ENCODE data around the gene TTC7B. TPM values are rescaled to one million over a fixed set of nuclear protein-coding genes. Genes with fewer than 3 reads are reported as not detected.

Gene TTC7B
- polyA plus RNA-seq, 1 donor from 2014 or later: 19.9 TPM

DNA sequence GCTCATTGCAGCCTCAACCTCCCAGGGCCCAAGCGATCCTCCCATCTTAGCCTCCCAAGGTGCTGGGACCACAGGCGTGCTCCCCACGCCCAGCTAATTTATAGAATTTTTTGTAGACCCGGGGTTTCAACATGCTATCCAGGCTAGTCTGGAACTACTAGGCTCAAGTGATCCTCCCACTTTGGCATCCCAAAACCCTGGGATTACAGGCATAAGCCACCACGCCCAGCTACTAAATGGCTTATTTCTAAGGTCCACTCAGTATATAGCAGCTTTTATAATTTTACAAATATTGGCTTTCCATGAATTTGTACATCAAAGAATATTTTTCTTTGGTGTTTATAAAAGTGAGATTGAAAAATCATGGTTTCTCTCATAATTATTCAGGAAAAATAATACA, 167.8 kb downstream of the TTC7B start:
- Histone ChIP-seq H3K79me2 (replicated peaks; ENCODE audit: insufficient read depth, low read length) (no peaks in the 10 kb centered on the region), H2AFZ (ENCODE audit: low read depth, low read length) (no peak overlapping the region), H3K27ac (ENCODE audit: low read length) (no peak overlapping the region), H3K9ac (ENCODE audit: low read length) (no peak overlapping the region), H3F3A (ENCODE audit: insufficient read depth, low read length, poor library complexity, severe bottlenecking) (no peaks in the 10 kb centered on the region), H3K4me2 (ENCODE audit: low read length) (no peak overlapping the region), H3K36me3 (ENCODE audit: insufficient read depth, low read length) (no peaks in the 10 kb centered on the region), H3K4me3 (ENCODE audit: low read length) (no peak overlapping the region), H3K9me3 (ENCODE audit: low read length) (no peaks in the 10 kb centered on the region), H4K20me1 (ENCODE audit: insufficient read depth) (no peaks in the 10 kb centered on the region), H3K9me2 (ENCODE audit: insufficient read depth, low read length) (no peaks in the 10 kb centered on the region), H3K27me3 (ENCODE audit: insufficient read depth, low read depth, low read length) (no peaks in the 10 kb centered on the region)
- TF ChIP-seq RAD21 (conservative IDR thresholded peaks at IDR 0.05): no peak
- TF ChIP-seq, protein P1, sequence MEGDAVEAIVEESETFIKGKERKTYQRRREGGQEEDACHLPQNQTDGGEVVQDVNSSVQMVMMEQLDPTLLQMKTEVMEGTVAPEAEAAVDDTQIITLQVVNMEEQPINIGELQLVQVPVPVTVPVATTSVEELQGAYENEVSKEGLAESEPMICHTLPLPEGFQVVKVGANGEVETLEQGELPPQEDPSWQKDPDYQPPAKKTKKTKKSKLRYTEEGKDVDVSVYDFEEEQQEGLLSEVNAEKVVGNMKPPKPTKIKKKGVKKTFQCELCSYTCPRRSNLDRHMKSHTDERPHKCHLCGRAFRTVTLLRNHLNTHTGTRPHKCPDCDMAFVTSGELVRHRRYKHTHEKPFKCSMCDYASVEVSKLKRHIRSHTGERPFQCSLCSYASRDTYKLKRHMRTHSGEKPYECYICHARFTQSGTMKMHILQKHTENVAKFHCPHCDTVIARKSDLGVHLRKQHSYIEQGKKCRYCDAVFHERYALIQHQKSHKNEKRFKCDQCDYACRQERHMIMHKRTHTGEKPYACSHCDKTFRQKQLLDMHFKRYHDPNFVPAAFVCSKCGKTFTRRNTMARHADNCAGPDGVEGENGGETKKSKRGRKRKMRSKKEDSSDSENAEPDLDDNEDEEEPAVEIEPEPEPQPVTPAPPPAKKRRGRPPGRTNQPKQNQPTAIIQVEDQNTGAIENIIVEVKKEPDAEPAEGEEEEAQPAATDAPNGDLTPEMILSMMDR (IDR thresholded peaks at IDR 0.05; ENCODE audit: poor library complexity, severe bottlenecking): no peak
- no peak for TF ChIP-seq REST (IDR thresholded peaks at IDR 0.05; ENCODE audit: borderline replicate concordance)
- no peak for TF ChIP-seq TAF1 (IDR thresholded peaks at IDR 0.05; ENCODE audit: low read depth)
- TF ChIP-seq EP300 (conservative IDR thresholded peaks at IDR 0.05; ENCODE audit: poor library complexity, severe bottlenecking): no peak
- TF ChIP-seq POLR2AphosphoS5 (IDR thresholded peaks at IDR 0.05): no peak
- TF ChIP-seq SMC3 (conservative IDR thresholded peaks at IDR 0.05; ENCODE audit: poor library complexity): no peak

DNA sequence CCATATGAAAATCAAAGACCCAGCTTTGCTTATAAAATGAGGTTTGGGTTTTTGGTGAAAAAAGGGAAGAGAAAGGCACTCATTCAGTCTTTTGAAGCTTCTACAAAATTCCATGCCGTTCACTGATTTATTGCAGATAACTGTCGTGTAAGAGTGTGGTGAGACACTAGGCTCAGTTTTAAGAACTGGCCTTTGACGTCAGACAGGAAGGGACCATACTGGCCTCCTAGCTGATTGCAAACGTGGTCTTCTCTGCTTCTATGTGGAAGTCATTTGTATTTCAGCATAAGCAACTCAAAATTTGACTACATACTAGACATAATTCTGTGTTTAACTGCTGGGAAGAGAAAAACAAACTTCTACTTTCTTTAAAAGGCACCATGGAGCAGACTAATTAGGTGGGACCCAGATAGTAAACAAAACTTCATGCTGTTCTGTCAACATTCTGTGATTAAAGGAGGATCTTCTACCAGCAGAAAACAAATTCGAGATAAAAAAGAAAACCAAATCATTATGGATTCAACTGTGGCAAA, 168.7 kb downstream of the TTC7B start:
- Histone ChIP-seq H3K27me3 (ENCODE audit: insufficient read depth, low read depth, low read length) (no peaks in the 10 kb centered on the region), H3K9ac (ENCODE audit: low read length) (no peak overlapping the region), H3K27ac (ENCODE audit: low read length) (no peak overlapping the region), H3K9me3 (ENCODE audit: low read length) (no peaks in the 10 kb centered on the region), H3K79me2 (replicated peaks; ENCODE audit: insufficient read depth, low read length) (no peaks in the 10 kb centered on the region), H2AFZ (ENCODE audit: low read depth, low read length) (no peak overlapping the region), H3K4me3 (ENCODE audit: low read length) (no peak overlapping the region), H3K4me2 (ENCODE audit: low read length) (no peak overlapping the region), H3F3A (ENCODE audit: insufficient read depth, low read length, poor library complexity, severe bottlenecking) (no peaks in the 10 kb centered on the region), H3K9me2 (ENCODE audit: insufficient read depth, low read length) (no peaks in the 10 kb centered on the region), H4K20me1 (ENCODE audit: insufficient read depth) (no peaks in the 10 kb centered on the region), H3K36me3 (ENCODE audit: insufficient read depth, low read length) (no peaks in the 10 kb centered on the region)
- TF ChIP-seq TAF1 (IDR thresholded peaks at IDR 0.05; ENCODE audit: low read depth): no peak
- TF ChIP-seq POLR2AphosphoS5 (IDR thresholded peaks at IDR 0.05): no peak
- TF ChIP-seq REST (IDR thresholded peaks at IDR 0.05; ENCODE audit: borderline replicate concordance): no peak
